DND-41 (cell line): ENCODE measurements around the gene CIRBP.

Experiments used
- ATAC-seq: fragments of 200-7000 bp; cut with Tn5 transposase; 3 replicates; pipeline ENCODE4 v1.9.1; 2021; ENCODE audit warnings: low read depth; ENCODE audit not compliant: insufficient read depth
- DNase-seq: peaks from one replicate; pipeline ENCODE4 v3.0.0-alpha.2; 2020
- H2AFZ ChIP-seq: 2 replicates; pipeline ENCODE4 v1.6.0; 2012; ENCODE audit warnings: low read depth, low read length
- H3K27ac ChIP-seq: 2 replicates; pipeline ENCODE4 v1.5.1; 2012; ENCODE audit warnings: low read length, inconsistent platforms
- H3K27me3 ChIP-seq: fragments of 200-600 bp; sonication (generic); 2 replicates; pipeline ENCODE4 v1.6.0; 2012; ENCODE audit warnings: low read length, mild to moderate bottlenecking, inconsistent platforms; ENCODE audit not compliant: insufficient read depth, poor library complexity
- H3K36me3 ChIP-seq: 2 replicates; pipeline ENCODE4 v1.5.1; 2012; ENCODE audit warnings: low read length, inconsistent platforms; ENCODE audit not compliant: insufficient read depth
- H3K4me1 ChIP-seq: 2 replicates; pipeline ENCODE4 v1.5.1; 2012; ENCODE audit warnings: mild to moderate bottlenecking, low read length; ENCODE audit not compliant: insufficient read depth
- H3K4me2 ChIP-seq: 2 replicates; pipeline ENCODE4 v1.6.0; 2012; ENCODE audit warnings: mild to moderate bottlenecking, moderate library complexity, low read length, inconsistent platforms; ENCODE audit not compliant: insufficient read depth
- H3K4me3 ChIP-seq, 2 experiments: fragments of 200-600 bp in 1 of 2; shearing (Covaris generic) in 1 of 2; 2 replicates each; pipeline ENCODE4 v1.5.1; 2012 to 2016; ENCODE audit warnings: inconsistent platforms in 2 of 2, low read length in 2 of 2, mild to moderate bottlenecking in 2 of 2, low read depth in 1 of 2, moderate library complexity in 1 of 2
- H3K79me2 ChIP-seq: 2 replicates; pipeline ENCODE4 v1.6.0; 2012; ENCODE audit warnings: low read length, inconsistent platforms; ENCODE audit not compliant: insufficient read depth
- H3K9ac ChIP-seq: 2 replicates; pipeline ENCODE4 v1.6.0; 2012; ENCODE audit warnings: low read depth, mild to moderate bottlenecking, inconsistent platforms, low read length, moderate library complexity
- H3K9me3 ChIP-seq: 2 replicates; pipeline ENCODE4 v1.5.1; 2012; ENCODE audit warnings: low read length, moderate library complexity, mild to moderate bottlenecking, inconsistent platforms; ENCODE audit not compliant: insufficient read depth, severe bottlenecking
- H4K20me1 ChIP-seq: 2 replicates; pipeline ENCODE4 v1.6.0; 2012; ENCODE audit warnings: low read length; ENCODE audit not compliant: insufficient read depth
- CTCF ChIP-seq: IDR thresholded peaks from 2 replicates; pipeline ENCODE4 v1.5.1; 2012; ENCODE audit warnings: borderline replicate concordance, low read length, moderate library complexity, mild to moderate bottlenecking; ENCODE audit not compliant: poor library complexity, severe bottlenecking; ENCODE audit errors: extremely low read depth
- EZH2 ChIP-seq: IDR thresholded peaks from 3 replicates; pipeline ENCODE4 v1.6.1; 2012; ENCODE audit warnings: borderline replicate concordance, low read depth, mild to moderate bottlenecking, moderate library complexity, low read length, inconsistent platforms; ENCODE audit not compliant: severe bottlenecking

The CIRBP gene

GRCh38 chr19:1258707-1259205 is 10.4 kb upstream of the CIRBP start:
- DNase-seq (no peak), ATAC-seq (peak; percentile 0; the same call in 1 of the 3 replicates)
- Histone ChIP-seq H3K4me3 (peak overlapping the region in 1 of 2 experiments; percentile 48; a peak in 2 of 4 replicates), H3K4me2 (peak overlapping the region; percentile 60), H3K9ac (peak overlapping the region; percentile 42), H3K27ac (peak overlapping the region; percentile 80), H4K20me1 (peaks cover 30% of the 10 kb centered on the region), H3K4me1 (peaks cover 71% of the 10 kb centered on the region), H3K9me3 (no peaks in the 10 kb centered on the region), H3K36me3 (peaks cover 45% of the 10 kb centered on the region), H2AFZ (no peak overlapping the region), H3K27me3 (no peaks in the 10 kb centered on the region), H3K79me2 (peaks cover 22% of the 10 kb centered on the region)
- TF ChIP-seq CTCF (no peak), EZH2 (no peak)

- Histone ChIP-seq H2AFZ (no peak overlapping the region), H3K9me3 (no peaks in the 10 kb centered on the region), H4K20me1 (peaks cover 24% of the 10 kb centered on the region), H3K27me3 (no peaks in the 10 kb centered on the region), H3K36me3 (peaks cover 39% of the 10 kb centered on the region), H3K27ac (peak overlapping the region; percentile 80), H3K4me2 (peak overlapping the region; percentile 60), H3K4me3 (peak overlapping the region in 1 of 2 experiments; percentile 48; a peak in 2 of 4 replicates), H3K9ac (peak overlapping the region; percentile 42), H3K79me2 (peaks cover 16% of the 10 kb centered on the region), H3K4me1 (peaks cover 65% of the 10 kb centered on the region)
- peak; percentile 83 for DNase-seq
- TF ChIP-seq EZH2: no peak
- no peak for TF ChIP-seq CTCF
- ATAC-seq: peak; percentile 61
Observed at GRCh38 chr19:1259206-1259875, 9.8 kb upstream of the CIRBP start.

DNA sequence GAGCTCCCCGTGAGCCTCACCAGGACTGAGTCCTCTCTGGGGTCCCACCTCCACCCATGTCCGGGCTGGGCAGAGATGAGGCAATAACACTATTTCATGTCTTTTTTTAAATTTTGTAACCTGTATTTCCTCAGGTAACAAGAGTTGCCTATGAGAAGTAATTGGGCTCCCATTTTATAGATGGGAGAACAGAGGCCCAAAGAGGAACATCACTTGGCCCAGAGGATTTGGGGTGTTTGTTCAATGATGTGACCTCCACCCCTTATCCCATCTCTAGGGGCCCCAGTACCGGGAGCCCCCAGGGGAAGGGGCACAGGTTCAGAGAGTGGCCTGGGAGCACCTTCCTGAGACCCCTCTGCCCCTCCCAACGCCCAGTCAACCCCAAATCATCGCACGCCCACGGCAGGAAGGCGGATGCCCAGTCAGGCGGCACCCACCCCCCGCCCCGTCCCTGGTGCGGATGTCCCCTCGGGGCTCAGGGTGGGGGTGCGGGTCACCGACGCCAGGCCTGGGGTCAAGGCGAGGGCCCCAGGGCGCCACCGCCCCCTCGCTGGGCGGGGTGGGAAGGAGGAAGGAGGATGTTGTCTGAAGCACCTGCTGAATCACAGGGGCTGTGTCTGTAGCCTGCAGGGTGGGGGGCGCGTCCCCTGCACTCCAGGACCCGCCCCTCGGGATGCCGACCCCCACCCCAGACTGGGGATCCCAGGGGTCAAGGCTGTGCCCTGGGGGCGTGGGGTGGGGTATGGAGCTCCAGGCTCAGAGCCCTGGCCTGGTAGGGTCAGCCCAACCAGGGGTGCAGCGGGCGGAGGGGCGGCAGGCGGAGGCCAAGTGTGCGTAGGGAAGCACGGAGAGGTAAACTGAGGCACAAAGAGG is 9.0 kb upstream of the CIRBP start:
- peak overlapping the region; percentile 42; the same call in 1 of the 2 replicates for H3K9ac ChIP-seq
- H3K4me2 ChIP-seq: peak overlapping the region; percentile 92
- TF ChIP-seq EZH2: no peak
- DNase-seq (no peak), ATAC-seq (peak; percentile 6)
- peaks cover 17% of the 10 kb centered on the region for H4K20me1 ChIP-seq
- H2AFZ ChIP-seq: no peak overlapping the region
- no peaks in the 10 kb centered on the region for H3K9me3 ChIP-seq
- peak overlapping the region; percentile 80 for H3K27ac ChIP-seq
- H3K36me3 ChIP-seq: peaks cover 31% of the 10 kb centered on the region
- peak overlapping the region in 1 of 2 experiments; percentile 51; a peak in 2 of 4 replicates for H3K4me3 ChIP-seq
- peaks cover 8% of the 10 kb centered on the region for H3K79me2 ChIP-seq
- H3K4me1 ChIP-seq: peaks cover 58% of the 10 kb centered on the region
- H3K27me3 ChIP-seq: no peaks in the 10 kb centered on the region
